SJCRH30 (cell line): ENCODE measurements around the gene IFT43. TPM values are rescaled to one million over a fixed set of nuclear protein-coding genes. Genes with fewer than 3 reads are reported as not detected.

Source experiments
- DNase-seq, 2 experiments: peaks; one replicate each; pipeline ENCODE4 v3.0.0-alpha.2; 2015 to 2020
- H3K27ac ChIP-seq: fragments of 250-450 bp; sonication (Bioruptor Pico); 2 replicates; pipeline ENCODE4 v1.5.1; 2020; ENCODE audit warnings: mild to moderate bottlenecking, moderate library complexity
- H3K27me3 ChIP-seq: fragments of 250-450 bp; sonication (Bioruptor Pico); 2 replicates; pipeline ENCODE4 v1.5.1; 2020; ENCODE audit warnings: mild to moderate bottlenecking, moderate library complexity
- H3K36me3 ChIP-seq: fragments of 250-450 bp; sonication (Bioruptor Pico); 2 replicates; pipeline ENCODE4 v1.5.1; 2020; ENCODE audit warnings: mild to moderate bottlenecking, moderate library complexity
- H3K4me1 ChIP-seq: fragments of 250-450 bp; sonication (Bioruptor Pico); 2 replicates; pipeline ENCODE4 v1.5.1; 2020; ENCODE audit warnings: mild to moderate bottlenecking, moderate library complexity
- H3K4me3 ChIP-seq: fragments of 250-450 bp; sonication (Bioruptor Pico); 2 replicates; pipeline ENCODE4 v1.5.1; 2020; ENCODE audit warnings: mild to moderate bottlenecking, moderate library complexity
- H3K9me3 ChIP-seq: fragments of 250-450 bp; sonication (Bioruptor Pico); replicated peaks from 2 replicates; pipeline ENCODE4 v1.5.1; 2020; ENCODE audit warnings: mild to moderate bottlenecking, moderate library complexity
- total RNA-seq: library from RNA; depleted of rRNA; stranded (reverse); fragments of >200 nt; shearing (Covaris generic); gene quantifications from 2 replicates; pipeline ENCODE4 v1.2.3, GENCODE V29; 2014

The IFT43 gene
- total RNA-seq, 1 experiment from 2014 or later: 14.4 TPM

DNA sequence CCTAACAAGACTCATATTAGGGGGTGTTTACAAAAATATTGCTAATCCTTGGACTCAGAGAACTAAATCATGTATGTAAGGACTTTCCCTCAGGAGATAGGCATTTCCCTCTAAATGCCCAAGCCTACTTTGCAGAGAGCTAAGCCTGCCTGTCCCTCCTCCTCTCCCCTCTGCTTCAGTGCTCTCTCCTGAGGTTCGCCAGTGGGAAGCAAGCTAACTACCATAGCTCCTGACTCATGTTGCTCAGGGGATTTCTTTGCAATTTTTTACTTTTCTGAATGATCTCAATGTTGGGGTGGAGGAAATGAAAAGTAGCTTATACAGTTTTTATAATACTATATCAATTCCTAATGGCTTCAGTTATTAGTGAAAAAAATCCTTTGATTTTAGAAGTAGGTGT, 29.6 kb downstream of the IFT43 start:
- Histone ChIP-seq H3K27me3 (no peaks in the 10 kb centered on the region), H3K9me3 (no peaks in the 10 kb centered on the region), H3K4me3 (no peak overlapping the region), H3K36me3 (no peaks in the 10 kb centered on the region), H3K4me1 (peaks cover 4% of the 10 kb centered on the region; the same call in 1 of the 2 replicates), H3K27ac (no peak overlapping the region)
- no peak for DNase-seq

DNA sequence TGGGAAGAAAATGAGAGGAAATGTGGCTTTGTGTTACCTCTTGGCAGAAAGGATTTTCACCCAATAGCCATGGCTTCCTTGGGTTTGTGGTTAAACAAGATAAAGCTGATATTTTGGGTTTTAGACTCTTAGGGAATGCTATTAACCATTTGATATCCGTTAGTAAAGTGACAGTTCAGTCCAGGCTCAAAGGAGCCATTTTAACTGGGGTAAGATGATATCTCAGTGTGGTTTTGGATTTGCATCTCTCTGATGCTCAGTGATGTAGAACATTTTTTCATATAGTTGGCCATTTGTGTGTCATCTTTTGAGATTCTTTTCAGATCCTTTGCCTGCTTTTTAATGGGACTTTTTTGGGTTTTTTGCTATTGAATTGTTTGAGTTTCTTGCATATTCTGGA, 30.1 kb downstream of the IFT43 start:
- Histone ChIP-seq H3K4me3 (no peak overlapping the region), H3K9me3 (no peaks in the 10 kb centered on the region), H3K4me1 (peaks cover 4% of the 10 kb centered on the region; the same call in 1 of the 2 replicates), H3K36me3 (no peaks in the 10 kb centered on the region), H3K27me3 (no peaks in the 10 kb centered on the region), H3K27ac (no peak overlapping the region)
- peak in 1 of 2 experiments; percentile 30 for DNase-seq

DNA sequence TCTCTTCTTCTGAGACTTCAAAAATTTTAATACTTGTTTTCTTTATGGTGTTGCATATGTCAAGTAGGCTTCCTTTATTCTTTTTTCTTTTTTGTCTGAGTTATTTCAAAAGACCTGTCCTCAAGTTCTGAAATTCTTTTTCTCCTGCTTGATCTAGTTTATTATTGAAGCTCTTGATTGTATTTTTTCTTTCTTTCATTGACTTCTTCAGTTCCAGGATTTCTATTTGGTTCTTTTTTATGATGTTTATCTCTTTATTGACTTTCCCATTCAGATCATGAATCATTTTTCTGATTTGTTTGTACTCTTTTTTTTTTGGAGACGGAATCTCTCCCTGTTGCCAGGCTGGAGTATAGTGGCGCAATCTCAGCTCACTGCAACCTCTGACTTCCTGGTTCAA, 34.1 kb downstream of the IFT43 start:
- Histone ChIP-seq H3K27ac (no peak overlapping the region), H3K4me1 (peaks cover 4% of the 10 kb centered on the region; the same call in 1 of the 2 replicates), H3K4me3 (no peak overlapping the region), H3K36me3 (no peaks in the 10 kb centered on the region), H3K9me3 (no peaks in the 10 kb centered on the region), H3K27me3 (no peaks in the 10 kb centered on the region)
- no peak for DNase-seq

DNA sequence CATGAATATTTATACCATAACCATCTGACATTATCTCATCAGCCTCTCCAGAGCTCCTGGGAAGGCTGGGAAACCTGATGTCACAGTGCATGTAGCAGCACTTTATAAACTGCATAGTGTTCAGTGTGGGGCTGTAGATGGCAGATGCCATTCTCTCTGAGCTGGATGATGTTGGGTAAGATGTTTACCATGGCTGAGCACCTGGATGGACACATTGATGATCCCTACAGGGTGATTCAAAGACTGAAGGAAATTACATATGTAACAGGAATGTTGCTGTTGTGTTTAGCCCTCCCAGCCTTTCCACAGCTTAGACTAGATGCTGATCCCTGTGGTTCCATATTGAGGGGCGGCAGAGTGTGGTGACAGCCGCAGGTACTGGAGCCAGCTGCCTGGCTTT, 37.4 kb downstream of the IFT43 start:
- H3K4me1 ChIP-seq: no peaks in the 10 kb centered on the region
- no peak overlapping the region for H3K4me3 ChIP-seq
- no peaks in the 10 kb centered on the region for H3K9me3 ChIP-seq
- no peaks in the 10 kb centered on the region for H3K27me3 ChIP-seq
- H3K36me3 ChIP-seq: no peaks in the 10 kb centered on the region
- H3K27ac ChIP-seq: no peak overlapping the region
- DNase-seq: no peak

DNA sequence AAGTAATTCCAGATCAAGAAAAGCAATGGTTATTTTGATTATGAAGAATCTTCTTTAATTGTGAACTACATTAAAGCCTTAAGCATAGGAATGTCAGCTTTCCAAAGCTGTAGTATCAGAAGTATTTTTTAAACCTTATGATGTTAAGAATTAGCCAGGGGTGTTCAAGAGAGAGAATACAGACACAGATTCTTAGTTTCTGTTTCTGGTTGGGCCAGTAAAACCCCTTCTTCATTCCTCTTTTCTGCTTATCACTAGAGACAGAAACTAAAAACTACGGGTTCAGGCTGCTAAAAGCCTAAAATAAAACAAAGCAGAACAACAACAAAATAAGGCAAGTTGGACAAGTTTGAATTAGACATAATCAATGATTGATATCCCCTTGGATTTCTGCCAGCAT, 38.2 kb downstream of the IFT43 start:
- no peaks in the 10 kb centered on the region for H3K36me3 ChIP-seq
- H3K27me3 ChIP-seq: no peaks in the 10 kb centered on the region
- no peaks in the 10 kb centered on the region for H3K4me1 ChIP-seq
- H3K4me3 ChIP-seq: no peak overlapping the region
- H3K27ac ChIP-seq: no peak overlapping the region
- DNase-seq: no peak
- H3K9me3 ChIP-seq: no peaks in the 10 kb centered on the region

DNA sequence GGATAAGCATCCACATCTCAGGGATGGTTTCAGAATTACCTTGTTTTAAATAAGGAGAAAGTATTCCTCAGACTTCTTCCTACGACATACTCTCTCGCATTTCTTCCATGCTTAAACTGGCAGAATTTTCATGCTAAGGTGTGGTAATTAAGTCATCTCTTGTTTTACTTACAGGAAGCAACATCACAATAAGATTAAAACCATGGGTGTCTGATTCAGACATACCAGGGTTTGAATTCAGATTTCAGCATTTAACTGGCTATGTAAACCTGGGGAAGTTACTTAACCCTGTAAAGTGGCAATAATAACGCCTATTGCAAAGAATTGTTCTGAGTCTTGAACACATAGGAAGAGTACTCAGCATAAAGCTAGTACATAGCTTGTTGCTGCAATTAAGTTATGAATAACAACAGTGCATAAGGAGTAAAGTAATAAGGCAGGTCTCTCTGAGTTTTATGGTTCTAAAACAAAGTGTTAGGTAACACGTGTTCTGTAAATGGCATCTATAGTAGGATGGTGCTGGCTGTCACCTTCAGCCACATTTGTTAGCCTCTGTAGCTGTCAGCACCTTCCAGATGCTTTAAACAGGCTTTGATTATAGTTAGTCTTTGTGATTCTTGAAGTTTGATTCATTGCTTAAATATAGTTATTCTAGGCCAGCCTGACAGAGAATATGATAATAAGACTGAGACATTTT, 38.8 kb downstream of the IFT43 start:
- Histone ChIP-seq H3K27ac (no peak overlapping the region), H3K4me1 (no peaks in the 10 kb centered on the region), H3K9me3 (no peaks in the 10 kb centered on the region), H3K4me3 (no peak overlapping the region), H3K27me3 (no peaks in the 10 kb centered on the region), H3K36me3 (no peaks in the 10 kb centered on the region)
- DNase-seq: no peak

DNA sequence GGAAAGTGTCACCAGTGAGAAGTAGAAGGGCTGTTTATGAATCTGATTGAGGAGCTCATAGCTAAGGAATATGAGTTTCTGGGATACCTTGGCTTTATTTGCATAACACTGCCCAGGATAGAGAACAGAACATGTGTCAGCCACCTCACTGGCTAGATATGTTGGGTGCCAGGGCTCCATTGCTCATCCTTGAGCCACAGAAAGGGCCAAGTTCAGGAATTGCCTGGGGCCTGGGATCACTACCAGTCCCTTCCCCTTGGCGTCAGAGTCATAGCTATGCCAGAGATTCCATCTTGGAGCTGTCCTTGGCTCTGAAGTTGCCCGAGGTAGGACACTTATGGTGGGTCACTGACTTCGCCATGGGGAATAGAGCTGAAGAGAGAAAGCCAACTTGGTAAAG, 49.0 kb downstream of the IFT43 start:
- no peaks in the 10 kb centered on the region for H3K9me3 ChIP-seq
- no peaks in the 10 kb centered on the region for H3K27me3 ChIP-seq
- no peaks in the 10 kb centered on the region for H3K4me1 ChIP-seq
- no peak overlapping the region for H3K4me3 ChIP-seq
- no peak for DNase-seq
- no peak overlapping the region for H3K27ac ChIP-seq
- H3K36me3 ChIP-seq: no peaks in the 10 kb centered on the region

DNA sequence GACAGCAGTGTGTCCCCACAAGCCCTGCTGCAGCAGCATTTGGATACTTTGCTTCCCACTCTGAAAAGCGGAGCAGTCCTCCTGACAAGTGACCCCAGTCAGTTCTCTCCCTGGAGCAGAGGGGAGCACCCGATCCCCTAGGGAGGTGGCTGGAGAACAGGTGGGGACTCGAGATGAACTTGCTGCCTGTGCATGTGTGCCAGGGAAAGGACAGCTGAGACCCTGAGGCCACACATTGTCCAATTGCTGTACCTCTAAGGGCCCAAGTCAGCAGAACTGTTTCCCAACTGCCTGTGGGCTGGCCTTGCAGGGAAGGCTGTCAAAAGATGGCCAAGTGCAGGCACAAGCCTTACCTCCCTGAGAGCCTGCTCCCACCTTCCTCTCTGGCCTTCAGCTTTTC, 55.1 kb downstream of the IFT43 start:
- Histone ChIP-seq H3K27ac (no peak overlapping the region), H3K27me3 (no peaks in the 10 kb centered on the region), H3K4me3 (no peak overlapping the region), H3K4me1 (peaks cover 6% of the 10 kb centered on the region), H3K9me3 (no peaks in the 10 kb centered on the region), H3K36me3 (no peaks in the 10 kb centered on the region)
- peak; percentile 65 to 77 for DNase-seq

DNA sequence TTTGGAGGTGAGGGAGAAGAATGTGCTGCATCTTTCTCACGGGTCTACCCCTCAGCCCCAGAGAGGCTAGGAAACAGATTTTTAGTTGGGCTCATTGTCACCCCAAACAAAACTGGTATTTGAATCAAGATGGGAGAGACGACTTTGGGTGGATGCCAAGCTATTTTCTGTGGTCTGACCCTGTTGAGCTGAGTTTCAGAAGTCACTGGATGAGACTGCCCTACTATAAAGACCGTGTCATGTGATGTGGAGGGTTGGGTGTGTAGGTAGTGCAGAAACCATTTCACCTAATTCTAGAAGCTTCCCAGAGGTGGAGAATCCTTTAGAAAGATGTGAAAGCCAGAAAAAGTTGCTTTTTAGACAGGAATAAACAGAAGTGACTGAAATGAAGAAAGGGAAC, 60.2 kb downstream of the IFT43 start:
- no peak overlapping the region for H3K4me3 ChIP-seq
- no peaks in the 10 kb centered on the region for H3K9me3 ChIP-seq
- H3K27ac ChIP-seq: no peak overlapping the region
- no peaks in the 10 kb centered on the region for H3K27me3 ChIP-seq
- no peaks in the 10 kb centered on the region for H3K36me3 ChIP-seq
- DNase-seq: no peak
- peaks cover 4% of the 10 kb centered on the region for H3K4me1 ChIP-seq

DNA sequence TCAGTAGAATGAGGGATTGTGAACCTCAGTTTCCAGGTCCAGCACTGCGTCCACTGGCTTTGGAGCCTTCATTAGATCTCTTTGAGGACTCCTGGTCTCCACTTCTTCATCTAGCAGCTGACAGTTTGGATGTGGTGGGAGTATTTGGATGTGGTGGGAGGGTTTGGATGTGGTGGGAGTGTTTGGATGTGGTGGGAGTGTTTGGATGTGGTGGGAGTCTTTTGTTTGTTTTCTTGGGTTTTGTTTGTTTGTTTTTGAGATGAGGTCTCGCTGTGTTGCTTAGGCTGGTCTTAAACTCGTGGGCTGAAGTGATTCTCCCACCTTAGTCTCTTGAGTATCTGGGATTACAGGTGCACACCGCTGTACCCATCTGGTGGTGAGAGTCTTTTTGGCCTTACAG, 64.7 kb downstream of the IFT43 start:
- no peak overlapping the region for H3K27ac ChIP-seq
- no peak for DNase-seq
- H3K27me3 ChIP-seq: no peaks in the 10 kb centered on the region
- H3K4me3 ChIP-seq: no peak overlapping the region
- H3K4me1 ChIP-seq: no peaks in the 10 kb centered on the region
- H3K36me3 ChIP-seq: no peaks in the 10 kb centered on the region
- H3K9me3 ChIP-seq: no peaks in the 10 kb centered on the region

DNA sequence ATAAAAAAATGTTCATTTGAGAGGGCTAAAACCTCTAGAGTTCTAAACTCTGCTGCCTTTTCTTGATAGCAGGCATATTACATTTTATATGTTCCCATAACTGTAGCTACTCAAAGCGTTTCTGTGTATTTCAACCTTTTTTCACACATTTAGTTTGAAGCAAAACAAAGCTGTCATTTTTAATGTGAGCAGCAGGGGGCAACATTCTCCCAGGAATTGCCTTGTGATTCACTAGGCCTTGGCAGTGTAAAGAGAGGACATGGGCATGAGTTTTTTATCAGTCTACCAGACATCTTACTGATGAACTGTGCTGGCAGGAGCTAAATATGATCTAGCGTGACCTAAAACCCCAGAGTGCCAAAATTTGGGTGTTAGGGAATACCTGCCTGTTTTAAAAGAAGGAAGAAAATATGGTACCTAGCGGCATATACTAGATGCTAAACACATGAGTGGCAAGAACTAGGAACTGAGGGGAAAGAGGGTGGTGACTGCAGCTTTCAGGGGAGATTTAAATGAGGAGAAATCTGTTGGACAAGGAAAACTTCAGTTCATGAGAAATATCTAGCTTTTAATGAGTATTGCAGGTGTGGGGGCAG, 65.3 kb downstream of the IFT43 start:
- Histone ChIP-seq H3K4me1 (no peaks in the 10 kb centered on the region), H3K27me3 (no peaks in the 10 kb centered on the region), H3K36me3 (no peaks in the 10 kb centered on the region), H3K4me3 (no peak overlapping the region), H3K9me3 (no peaks in the 10 kb centered on the region), H3K27ac (no peak overlapping the region)
- DNase-seq: peak; percentile 38 to 79

DNA sequence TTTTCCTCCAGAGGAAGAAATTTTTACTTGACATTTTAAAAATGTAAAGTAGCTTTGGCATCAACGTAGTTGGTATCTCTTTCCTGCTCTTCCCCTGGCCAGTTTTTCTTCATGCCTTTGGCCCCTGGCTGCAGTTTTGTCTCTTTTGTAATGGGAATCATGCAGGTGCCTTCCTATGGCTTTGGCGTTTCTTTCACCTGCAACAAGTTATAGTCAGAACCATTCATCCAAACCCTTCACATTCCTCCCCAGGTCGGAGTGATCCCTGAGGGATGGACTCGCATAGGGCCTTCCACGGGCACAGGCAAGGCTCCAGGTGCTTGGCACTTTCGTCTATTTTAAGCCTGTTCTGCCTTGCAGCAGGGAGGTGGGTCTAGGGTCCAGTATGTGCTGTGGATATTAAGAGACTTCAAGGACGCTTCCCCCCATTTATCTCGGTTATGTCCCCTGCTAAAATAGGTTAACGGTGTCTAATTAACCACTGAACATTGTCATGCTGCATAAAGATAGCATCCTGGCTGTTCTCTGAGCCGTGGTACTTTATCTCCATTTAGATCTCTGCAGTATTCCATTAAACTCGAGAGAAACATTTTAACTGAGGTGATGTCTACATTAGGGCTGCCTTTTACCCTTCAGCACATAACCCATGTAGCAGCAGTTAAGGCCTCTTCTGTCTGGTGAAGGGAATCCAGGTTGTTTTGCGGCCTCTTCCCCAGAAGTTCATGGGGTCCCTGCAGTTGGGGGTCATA, 66.3 kb downstream of the IFT43 start:
- no peak overlapping the region for H3K27ac ChIP-seq
- no peak for DNase-seq
- H3K9me3 ChIP-seq: no peaks in the 10 kb centered on the region
- no peak overlapping the region for H3K4me3 ChIP-seq
- no peaks in the 10 kb centered on the region for H3K27me3 ChIP-seq
- no peaks in the 10 kb centered on the region for H3K4me1 ChIP-seq
- H3K36me3 ChIP-seq: no peaks in the 10 kb centered on the region

DNA sequence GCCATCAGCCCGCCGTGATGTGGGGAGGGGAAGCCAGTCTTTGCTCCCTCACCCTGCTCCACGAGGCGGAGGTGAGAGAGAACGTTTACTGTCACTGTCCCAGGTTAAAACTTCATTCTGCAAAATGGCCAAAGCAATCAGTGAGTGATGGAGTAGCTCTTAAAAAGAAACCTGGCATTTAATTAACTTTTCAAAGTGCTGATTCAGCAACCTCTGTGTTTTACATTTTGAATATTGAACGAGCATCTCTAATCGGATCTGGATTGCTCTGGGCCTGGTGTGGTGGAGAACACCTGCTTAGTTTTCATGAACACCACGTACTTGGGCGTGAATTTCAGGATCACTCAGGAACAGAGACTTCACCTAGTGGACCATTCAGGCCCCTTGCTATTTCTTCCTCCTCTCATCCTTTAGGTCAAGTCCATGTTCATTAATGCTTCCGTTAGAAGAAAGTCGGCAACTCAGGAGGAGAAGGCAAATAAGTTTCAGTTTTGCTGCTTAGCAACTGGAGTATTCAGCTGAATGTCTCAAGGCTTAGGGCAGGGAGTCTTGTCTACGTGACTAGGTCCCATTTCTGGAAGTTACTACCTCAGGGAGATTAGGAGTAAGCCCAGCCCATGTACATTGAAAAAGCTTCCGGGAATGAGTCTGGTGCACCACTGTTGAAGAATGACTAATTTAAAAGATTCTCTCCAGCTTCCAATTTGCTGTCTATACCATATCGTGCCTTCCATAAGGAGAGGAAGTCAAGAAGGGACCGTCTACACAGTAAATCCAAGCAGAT, 68.2 kb downstream of the IFT43 start:
- no peaks in the 10 kb centered on the region for H3K36me3 ChIP-seq
- no peaks in the 10 kb centered on the region for H3K4me1 ChIP-seq
- H3K9me3 ChIP-seq: no peaks in the 10 kb centered on the region
- H3K27ac ChIP-seq: no peak overlapping the region
- no peak for DNase-seq
- H3K27me3 ChIP-seq: no peaks in the 10 kb centered on the region
- no peak overlapping the region for H3K4me3 ChIP-seq

DNA sequence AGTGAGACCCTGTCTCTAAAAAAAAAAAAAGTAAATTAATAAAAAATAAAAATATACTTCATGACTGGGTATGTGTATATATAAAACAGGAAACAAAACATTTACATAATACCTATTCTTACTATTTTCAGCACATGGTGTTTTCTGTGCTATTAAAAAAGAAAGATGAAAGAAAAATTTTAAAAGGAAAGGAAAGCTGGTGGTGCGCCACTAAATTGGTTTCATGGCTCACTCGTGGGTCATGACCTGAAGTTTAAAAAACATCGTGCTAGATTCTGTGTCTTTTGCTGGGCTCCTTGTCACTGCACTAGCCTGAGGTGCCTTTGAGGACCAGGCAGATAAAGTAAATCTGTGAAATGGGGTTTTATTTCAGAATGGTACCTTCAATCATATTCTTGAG, 69.8 kb downstream of the IFT43 start:
- Histone ChIP-seq H3K36me3 (no peaks in the 10 kb centered on the region), H3K27me3 (no peaks in the 10 kb centered on the region), H3K4me1 (no peaks in the 10 kb centered on the region), H3K9me3 (no peaks in the 10 kb centered on the region), H3K4me3 (no peak overlapping the region), H3K27ac (no peak overlapping the region)
- DNase-seq: no peak

DNA sequence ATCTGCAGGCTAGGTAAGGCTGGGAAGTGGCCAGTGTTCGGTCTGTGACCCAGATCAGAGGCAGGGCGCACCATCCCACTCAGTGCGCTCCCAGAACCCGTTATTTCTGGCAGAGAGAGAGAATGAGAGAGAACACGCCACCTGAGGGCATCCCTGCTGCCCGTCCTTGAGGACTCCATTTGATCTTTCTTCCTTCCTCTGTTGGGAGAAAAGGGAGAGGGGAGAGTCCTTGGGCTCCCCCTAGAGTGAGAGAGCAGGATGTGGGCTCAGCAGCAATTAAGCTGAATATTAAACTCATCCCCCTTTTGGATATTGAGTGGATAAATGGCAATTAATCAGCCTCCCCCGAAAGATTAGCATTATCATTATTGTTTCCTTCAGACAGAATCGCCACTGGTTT, 70.6 kb downstream of the IFT43 start:
- Histone ChIP-seq H3K4me3 (no peak overlapping the region), H3K27ac (no peak overlapping the region), H3K4me1 (no peaks in the 10 kb centered on the region), H3K9me3 (no peaks in the 10 kb centered on the region), H3K36me3 (no peaks in the 10 kb centered on the region), H3K27me3 (no peaks in the 10 kb centered on the region)
- DNase-seq: peak in 1 of 2 experiments; percentile 40
